CD4-positive, alpha-beta T cell (primary cell): ENCODE measurements around the gene CDKL2. TPM values are rescaled to one million over a fixed set of nuclear protein-coding genes. Genes with fewer than 3 reads are reported as not detected.

Source experiments
- ATAC-seq: fragments of 200-7000 bp; cut with Tn5 transposase; one replicate; pipeline ENCODE4 v1.10.0; 2022; ENCODE audit warnings: mild to moderate bottlenecking; ENCODE audit not compliant: poor library complexity
- CTCF ChIA-PET: fragments of 350-600 bp; sonication (Branson Sonifier 250); formaldehyde crosslinking; loops from one replicate; lab custom pipeline; 2021; ENCODE audit warnings: antibody characterized with exemption, inconsistent platforms; lab: Charles Lee
- POLR2A ChIA-PET: fragments of 350-600 bp; sonication (Branson Sonifier 250); formaldehyde crosslinking; loops from one replicate; lab custom pipeline; 2021; ENCODE audit warnings: antibody characterized with exemption, inconsistent platforms; lab: Charles Lee
- DNase-seq, 14 experiments: peaks; one replicate each; pipeline ENCODE4 v3.0.0-alpha.2; 2013 to 2020; ENCODE audit warnings: mixed read lengths in 2 of 14
- H3K27ac ChIP-seq, 2 donors: one replicate each; pipeline versions ENCODE4 v1.5.1 to v1.7.0; 2013; ENCODE audit warnings: low read length in 2 of 2, low read depth in 1 of 2, mild to moderate bottlenecking in 1 of 2
- H3K27me3 ChIP-seq, 2 experiments: 1 replicate in 1 of 2; 2 replicates in 1 of 2; pipeline versions ENCODE4 v1.6.1 to v1.7.0; 2013; ENCODE audit warnings: low read length in 2 of 2, control low read depth in 1 of 2, mild to moderate bottlenecking in 1 of 2, moderate library complexity in 1 of 2; ENCODE audit not compliant: insufficient read depth in 2 of 2, control insufficient read depth in 1 of 2
- H3K36me3 ChIP-seq: one replicate; pipeline ENCODE4 v1.6.1; 2013; ENCODE audit warnings: low read length, control low read depth; ENCODE audit not compliant: insufficient read depth
- H3K4me1 ChIP-seq: one replicate; pipeline ENCODE4 v1.6.1; 2013; ENCODE audit warnings: low read length, control low read depth; ENCODE audit not compliant: insufficient read depth
- H3K4me3 ChIP-seq: one replicate; pipeline ENCODE4 v1.5.1; 2013; ENCODE audit warnings: mild to moderate bottlenecking, low read length, moderate library complexity
- H3K9me3 ChIP-seq, 2 experiments: 1 replicate in 1 of 2; 2 replicates in 1 of 2; pipeline versions ENCODE4 v1.6.1 to v1.7.0; 2013; ENCODE audit warnings: low read length in 2 of 2, mild to moderate bottlenecking in 2 of 2, control low read depth in 1 of 2, moderate library complexity in 1 of 2; ENCODE audit not compliant: control insufficient read depth in 1 of 2, insufficient read depth in 1 of 2
- H3K27ac Mint-ChIP-seq: one replicate; pipeline ENCODE4 v1.8.0; 2020; ENCODE audit warnings: mixed read lengths
- H3K27me3 Mint-ChIP-seq: one replicate; pipeline ENCODE4 v1.8.0; 2021; ENCODE audit warnings: mixed read lengths
- H3K36me3 Mint-ChIP-seq: one replicate; pipeline ENCODE4 v1.8.0; 2021; ENCODE audit warnings: low read depth, mixed read lengths
- H3K4me1 Mint-ChIP-seq: one replicate; pipeline ENCODE4 v1.8.0; 2021; ENCODE audit warnings: low read depth, mixed read lengths
- H3K4me3 Mint-ChIP-seq: one replicate; pipeline ENCODE4 v1.8.0; 2020; ENCODE audit warnings: mild to moderate bottlenecking, mixed read lengths
- H3K9me3 Mint-ChIP-seq: one replicate; pipeline ENCODE4 v1.8.0; 2020; ENCODE audit warnings: mixed read lengths
- intact Hi-C, 2 experiments: fragments of 100-400 bp; cut with DNase I in 1 of 2; cut with micrococcal nuclease in 1 of 2; formaldehyde crosslinking; loops; one replicate each; pipeline versions ENCODE4 v1.15.1 to v1.9.0; 2023 to 2025; cut with DNase I, micrococcal nuclease
- total RNA-seq, 174 experiments: library from RNA in 2 of 174; stranded (reverse) in 2 of 174; gene quantifications; one replicate each; pipeline ENCODE4 v1.2.3 and lab custom pipeline; 2021 to 2026
- TF ChIP-seq, protein P1 (sequence below): fragments of 200-600 bp; IDR thresholded peaks from one replicate; pipeline ENCODE4 v1.8.0; 2022; ENCODE audit warnings: antibody characterized with exemption, mild to moderate bottlenecking

Gene CDKL2
- total RNA-seq, 2 experiments from 2014 or later = 0.38 to 0.92 TPM

DNA sequence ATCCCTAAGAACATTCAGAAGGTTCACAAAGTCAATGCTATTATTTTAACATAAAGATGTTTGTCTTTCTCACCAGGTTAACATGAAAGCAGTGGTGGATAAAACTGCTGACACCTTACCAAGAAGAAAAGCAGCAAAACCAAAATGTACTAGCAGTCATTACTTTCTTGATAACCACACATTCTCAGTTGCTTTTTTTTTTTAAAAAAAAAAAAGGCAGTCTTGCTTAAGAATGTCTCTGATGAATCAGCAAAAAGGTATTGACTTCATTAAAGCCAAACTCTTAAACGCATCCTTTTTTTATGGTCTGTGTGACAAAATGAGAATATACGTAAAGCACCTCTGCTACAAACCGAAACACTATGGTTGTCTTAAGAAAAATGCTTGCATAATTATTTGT is 31.9 kb downstream of the CDKL2 start:
- Histone ChIP-seq H3K36me3 (no peaks in the 10 kb centered on the region), H3K4me1 (no peaks in the 10 kb centered on the region), H3K27me3 (no peaks in the 10 kb centered on the region), H3K4me3 (no peak overlapping the region), H3K27ac (no peak overlapping the region), H3K9me3 (no peaks in the 10 kb centered on the region)
- Mint-ChIP-seq H3K27me3 (no peaks in the 10 kb centered on the region), H3K9me3 (no peaks in the 10 kb centered on the region), H3K27ac (no peak overlapping the region), H3K4me3 (no peak overlapping the region), H3K4me1 (no peaks in the 10 kb centered on the region), H3K36me3 (no peaks in the 10 kb centered on the region)
- POLR2A ChIA-PET = no interaction called here
- TF ChIP-seq, protein P1, sequence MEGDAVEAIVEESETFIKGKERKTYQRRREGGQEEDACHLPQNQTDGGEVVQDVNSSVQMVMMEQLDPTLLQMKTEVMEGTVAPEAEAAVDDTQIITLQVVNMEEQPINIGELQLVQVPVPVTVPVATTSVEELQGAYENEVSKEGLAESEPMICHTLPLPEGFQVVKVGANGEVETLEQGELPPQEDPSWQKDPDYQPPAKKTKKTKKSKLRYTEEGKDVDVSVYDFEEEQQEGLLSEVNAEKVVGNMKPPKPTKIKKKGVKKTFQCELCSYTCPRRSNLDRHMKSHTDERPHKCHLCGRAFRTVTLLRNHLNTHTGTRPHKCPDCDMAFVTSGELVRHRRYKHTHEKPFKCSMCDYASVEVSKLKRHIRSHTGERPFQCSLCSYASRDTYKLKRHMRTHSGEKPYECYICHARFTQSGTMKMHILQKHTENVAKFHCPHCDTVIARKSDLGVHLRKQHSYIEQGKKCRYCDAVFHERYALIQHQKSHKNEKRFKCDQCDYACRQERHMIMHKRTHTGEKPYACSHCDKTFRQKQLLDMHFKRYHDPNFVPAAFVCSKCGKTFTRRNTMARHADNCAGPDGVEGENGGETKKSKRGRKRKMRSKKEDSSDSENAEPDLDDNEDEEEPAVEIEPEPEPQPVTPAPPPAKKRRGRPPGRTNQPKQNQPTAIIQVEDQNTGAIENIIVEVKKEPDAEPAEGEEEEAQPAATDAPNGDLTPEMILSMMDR = no peak
- CTCF ChIA-PET = no interaction called here
- ATAC-seq = no peak
- intact Hi-C loops = no loop called here
- DNase-seq = peak in 1 of 14 experiments; percentile 16

DNA sequence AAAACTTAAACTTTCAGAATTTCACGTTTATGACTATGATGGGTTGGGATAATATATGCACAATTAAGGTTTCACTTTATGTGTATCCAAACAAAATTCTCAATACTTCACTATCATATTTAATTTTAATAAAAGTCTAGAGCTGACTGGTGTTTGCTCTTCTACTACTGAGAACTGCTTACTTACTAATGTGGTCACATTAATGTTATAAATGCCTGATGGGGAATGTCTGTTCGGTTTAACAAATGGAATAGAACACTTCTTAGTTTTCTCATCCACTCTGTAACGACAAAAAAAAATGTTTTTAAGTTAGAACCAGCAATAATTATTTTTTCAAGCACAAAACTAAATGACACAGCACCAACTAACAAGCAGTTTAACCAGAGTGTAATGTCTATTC is 34.3 kb downstream of the CDKL2 start:
- H3K27ac ChIP-seq = no peak overlapping the region
- intact Hi-C loops = no loop called here
- H3K4me1 ChIP-seq = no peaks in the 10 kb centered on the region
- no peak for DNase-seq
- no peaks in the 10 kb centered on the region for H3K27me3 Mint-ChIP-seq
- no peak overlapping the region for H3K4me3 Mint-ChIP-seq
- ChIA-PET CTCF (no interaction called here), POLR2A (no interaction called here)
- TF ChIP-seq, protein P1 = no peak
- H3K27ac Mint-ChIP-seq = no peak overlapping the region
- H3K36me3 ChIP-seq = no peaks in the 10 kb centered on the region
- H3K9me3 Mint-ChIP-seq = no peaks in the 10 kb centered on the region
- no peaks in the 10 kb centered on the region for H3K27me3 ChIP-seq
- H3K9me3 ChIP-seq = no peaks in the 10 kb centered on the region
- ATAC-seq = no peak
- no peak overlapping the region for H3K4me3 ChIP-seq
- no peaks in the 10 kb centered on the region for H3K4me1 Mint-ChIP-seq
- no peaks in the 10 kb centered on the region for H3K36me3 Mint-ChIP-seq

DNA sequence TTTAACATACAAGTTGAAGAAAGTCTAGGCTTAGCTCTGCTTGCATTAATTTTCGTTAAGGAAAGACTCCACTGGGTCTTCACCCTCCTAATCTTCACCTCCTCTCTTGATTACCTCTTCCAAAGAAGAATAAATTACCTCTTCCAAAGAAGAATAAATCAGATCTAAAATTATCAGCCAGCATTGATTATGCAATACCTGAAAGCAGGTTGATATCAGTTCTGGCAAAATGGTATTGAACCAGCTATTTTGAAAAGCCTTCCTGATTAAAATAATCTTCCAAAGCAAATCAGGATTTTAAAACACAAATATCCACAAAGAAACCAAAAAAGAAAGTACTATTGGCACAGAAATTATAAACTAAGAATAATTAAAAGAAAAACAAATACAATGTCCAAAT is 36.9 kb downstream of the CDKL2 start:
- Mint-ChIP-seq H3K27ac (no peak overlapping the region), H3K9me3 (no peaks in the 10 kb centered on the region), H3K4me3 (no peak overlapping the region), H3K4me1 (no peaks in the 10 kb centered on the region), H3K36me3 (no peaks in the 10 kb centered on the region), H3K27me3 (no peaks in the 10 kb centered on the region)
- Histone ChIP-seq H3K27me3 (no peaks in the 10 kb centered on the region), H3K4me1 (no peaks in the 10 kb centered on the region), H3K27ac (no peak overlapping the region), H3K4me3 (no peak overlapping the region), H3K9me3 (no peaks in the 10 kb centered on the region), H3K36me3 (no peaks in the 10 kb centered on the region)
- ChIA-PET CTCF (no interaction called here), POLR2A (no interaction called here)
- DNase-seq (no peak), ATAC-seq (no peak)
- intact Hi-C loops = no loop called here
- TF ChIP-seq, protein P1 = no peak
